COLO668 (cell line): ENCODE measurements around the gene CD82.
"Not testable (repeated sequence)": the region's sequence is repeated elsewhere in the genome, so short reads cannot be mapped to it uniquely, and the experiment has no call there.

Experiments
- DNase-seq: peaks from one replicate; lab custom pipeline; 2025; ENCODE audit not compliant: unreplicated experiment; lab: John Stamatoyannopoulos, UW

CD82 gene

DNA sequence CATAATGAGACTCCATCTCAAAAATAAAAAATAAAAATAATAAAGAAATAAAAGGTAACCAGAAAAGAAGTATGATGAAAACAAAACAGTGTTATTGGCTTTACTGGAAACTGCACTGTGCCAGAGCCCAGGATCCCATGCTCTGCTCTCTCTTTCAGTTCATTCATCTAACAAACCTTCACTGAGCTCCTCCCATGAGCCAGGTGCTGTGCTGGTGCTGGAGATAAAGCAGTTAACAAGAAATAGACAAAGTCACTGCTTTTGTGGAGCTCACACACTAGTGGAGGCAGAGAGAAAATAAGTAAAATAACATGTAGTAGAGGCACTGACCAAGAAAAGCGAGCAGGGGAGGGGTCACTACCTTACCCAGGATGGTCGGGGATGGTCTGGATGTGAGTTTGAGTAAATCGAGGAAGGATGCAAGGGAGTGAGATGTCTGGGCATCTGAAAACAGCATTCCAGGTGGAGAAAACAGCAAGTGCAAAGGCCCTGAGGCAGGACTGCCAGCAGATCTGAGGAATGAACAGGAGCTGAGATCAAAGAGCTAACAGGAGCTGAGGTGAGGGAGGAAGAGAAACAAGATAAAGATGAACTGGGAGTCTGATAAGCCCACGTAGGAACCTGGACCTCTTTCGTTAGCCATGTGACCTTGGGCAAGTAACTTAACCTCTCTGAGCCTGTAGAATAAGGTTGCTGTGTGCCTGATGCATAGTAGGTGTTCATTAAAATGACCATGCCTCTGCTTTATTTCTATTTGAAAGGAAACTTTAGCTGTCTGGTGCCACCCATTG is 31.3 kb upstream of the CD82 start:
- DNase-seq, result no peak

DNA sequence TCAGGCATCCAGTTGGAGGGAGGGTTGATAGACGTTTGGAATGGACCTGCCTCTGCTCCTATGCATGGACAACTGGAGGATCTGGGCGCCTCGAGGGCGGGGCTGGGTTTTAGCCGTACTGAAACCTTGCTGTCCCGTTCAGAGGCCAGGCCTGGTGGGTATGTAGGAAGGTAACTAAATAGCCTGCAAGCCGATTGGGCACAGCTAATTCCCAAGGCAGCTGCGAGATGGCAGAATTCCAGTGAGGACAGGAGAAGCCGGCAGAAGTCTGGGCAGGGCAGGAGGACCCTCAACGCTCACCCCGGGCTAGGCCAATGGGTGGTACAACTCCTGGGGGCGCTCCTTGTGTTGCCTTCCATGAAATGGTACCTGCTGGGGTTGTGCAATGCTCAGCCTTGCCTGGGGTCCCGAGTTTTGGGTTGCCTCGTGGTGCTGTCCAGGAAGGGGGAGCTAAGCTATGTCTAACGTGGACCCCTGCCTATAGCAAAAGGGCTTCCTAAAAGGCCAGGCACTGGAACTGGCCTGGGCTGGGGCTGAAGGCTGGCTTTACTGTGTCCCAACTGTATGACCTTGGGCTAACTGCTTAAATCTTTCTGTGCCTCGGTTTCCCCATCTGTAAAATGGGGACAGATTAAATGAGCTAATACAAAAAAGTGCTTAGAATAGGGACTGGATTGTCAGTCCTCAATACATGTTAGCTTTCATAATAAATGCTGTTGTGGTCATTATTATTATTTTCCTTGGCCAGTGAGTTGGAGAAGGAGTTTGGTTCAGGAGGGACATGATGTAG is 30.1 kb upstream of the CD82 start:
- DNase-seq, result no peak

DNA sequence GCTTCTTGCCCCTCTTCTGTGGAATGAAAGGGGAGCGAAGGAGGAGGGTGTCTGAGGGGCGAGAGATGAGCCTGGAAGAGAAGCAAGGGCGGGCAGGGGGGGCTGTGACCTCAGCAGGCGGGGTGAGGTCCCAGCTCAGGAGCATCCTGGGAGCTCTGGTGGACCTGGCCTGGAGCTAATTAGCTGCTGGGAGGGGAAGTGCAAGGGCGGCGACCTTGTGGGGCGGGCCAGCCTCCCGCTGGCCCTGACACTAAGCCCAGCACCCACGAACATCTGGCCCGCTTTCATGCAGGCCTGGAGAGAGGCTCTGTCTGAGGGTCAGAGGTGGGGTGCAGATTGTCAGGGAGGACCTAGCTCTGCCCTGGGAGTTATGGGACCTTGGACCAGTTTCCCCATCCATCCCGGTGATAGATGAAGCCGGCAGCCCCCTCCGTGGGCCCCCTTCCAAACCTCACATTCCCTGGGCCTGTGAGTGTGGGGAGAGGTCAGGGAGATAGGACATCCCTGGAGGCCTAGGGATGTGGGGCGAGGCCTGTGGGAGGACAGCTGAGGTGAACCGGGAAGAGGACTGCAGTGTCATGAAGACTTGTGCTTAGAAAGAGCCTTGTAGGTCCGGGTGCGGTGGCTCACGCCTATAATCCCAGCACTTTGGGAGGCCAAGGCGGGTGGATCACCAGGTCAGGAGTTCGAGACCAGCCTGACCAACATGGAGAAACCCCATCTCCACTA is 28.5 kb upstream of the CD82 start:
- DNase-seq, result no peak

DNA sequence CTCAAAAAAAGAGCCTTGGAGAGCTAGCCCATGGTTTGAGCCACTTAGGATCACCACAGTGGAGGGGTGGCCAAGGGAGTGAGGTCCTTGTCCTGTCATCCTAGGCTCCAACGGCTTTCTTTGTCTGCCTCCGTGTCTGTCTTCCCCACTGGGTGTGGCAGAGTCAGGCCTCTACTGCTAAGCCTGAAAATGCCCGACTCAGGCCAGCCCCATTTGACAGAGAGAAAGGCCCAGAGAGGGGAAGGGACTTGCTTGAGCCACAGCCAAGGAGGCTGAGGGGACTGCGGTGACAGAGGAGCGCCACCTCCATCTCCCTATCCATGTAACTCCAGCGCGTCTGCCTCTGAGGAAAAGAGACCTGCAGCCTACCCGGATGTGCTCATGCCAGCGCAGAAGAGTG is 27.8 kb upstream of the CD82 start:
- DNase-seq, result no peak

- DNase-seq, result peak; percentile 70
Measured at GRCh38 chr11:44538375-44539054, 26.9 kb upstream of the CD82 start.

DNA sequence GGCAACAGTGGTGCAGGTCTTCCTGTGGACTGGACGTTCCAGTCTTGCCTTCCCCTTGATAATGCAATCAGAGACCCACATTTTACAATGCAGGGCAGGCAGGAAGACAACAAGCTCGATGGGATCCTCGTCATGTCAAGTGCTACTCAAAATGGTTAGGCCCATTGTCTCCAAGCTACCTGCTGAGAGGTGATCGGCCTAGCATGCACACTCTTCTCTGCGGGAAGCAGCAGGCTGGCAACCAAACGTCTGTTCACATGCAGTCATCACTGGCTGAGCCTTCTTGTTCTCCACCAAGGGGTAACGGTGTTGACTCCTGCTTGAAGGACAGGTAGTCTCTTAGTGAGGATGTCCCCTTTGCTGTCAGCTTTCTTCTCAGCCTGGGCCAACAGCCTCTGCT is 25.5 kb upstream of the CD82 start:
- DNase-seq, result peak; percentile 59

DNA sequence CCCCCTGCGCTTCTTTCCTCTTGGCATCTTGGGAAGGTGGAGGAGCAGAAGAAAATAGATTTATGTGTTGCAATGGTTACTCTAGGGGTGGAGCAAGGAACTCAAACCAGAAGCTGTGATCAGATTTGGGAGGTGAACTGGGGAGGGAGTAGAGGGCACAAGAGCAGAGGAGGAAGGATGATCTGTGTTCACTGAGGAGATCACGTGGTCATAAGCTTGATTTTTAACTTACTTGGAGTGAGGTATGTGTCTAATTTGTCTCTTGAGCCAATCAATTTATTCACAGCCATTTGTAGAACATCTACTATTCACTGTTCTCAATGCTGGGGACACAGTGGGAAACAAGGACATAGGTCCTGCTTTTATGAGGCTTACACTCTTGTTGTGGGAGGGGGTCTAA is 24.8 kb upstream of the CD82 start:
- no peak for DNase-seq

- DNase-seq, result no peak
Measured at GRCh38 chr11:44542372-44542771, 23.1 kb upstream of the CD82 start.

DNA sequence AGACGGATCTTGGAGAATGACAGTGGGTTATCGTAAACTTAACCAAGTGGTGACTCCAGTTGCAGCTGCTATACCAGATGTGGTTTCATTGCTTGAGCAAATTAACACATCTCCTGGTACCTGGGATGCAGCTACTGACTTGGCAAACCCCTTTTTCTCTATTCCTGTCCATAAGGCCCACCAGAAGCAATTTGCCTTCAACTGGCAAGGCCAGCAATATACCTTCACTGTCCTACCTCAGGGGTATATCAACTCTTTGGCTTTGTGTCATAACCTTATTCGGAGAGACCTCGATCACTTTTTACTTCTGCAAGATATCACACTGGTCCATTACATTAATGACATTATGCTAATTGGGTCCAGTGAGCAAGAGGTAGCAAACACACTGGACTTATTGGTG is 18.5 kb upstream of the CD82 start:
- not testable (repeated sequence) for DNase-seq

DNA sequence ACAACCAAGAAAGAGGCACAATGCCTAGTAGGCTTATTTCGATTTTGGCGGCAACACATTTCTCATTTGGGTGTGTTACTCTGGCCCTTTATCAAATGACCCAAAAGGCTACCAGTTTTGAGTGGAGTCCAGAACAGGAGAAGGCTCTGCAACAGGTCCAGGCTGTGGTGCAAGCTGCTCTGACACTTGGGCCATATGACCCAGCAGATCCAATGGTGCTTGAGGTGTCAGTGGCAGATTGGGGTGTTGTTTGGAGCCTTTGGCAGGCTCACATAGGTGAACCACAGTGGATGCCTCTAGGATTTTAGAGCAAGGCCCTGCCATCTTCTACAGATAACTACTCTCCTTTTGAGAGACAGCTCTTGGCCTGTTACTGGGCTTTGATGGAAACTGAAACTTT is 17.9 kb upstream of the CD82 start:
- not testable (repeated sequence) for DNase-seq

DNA sequence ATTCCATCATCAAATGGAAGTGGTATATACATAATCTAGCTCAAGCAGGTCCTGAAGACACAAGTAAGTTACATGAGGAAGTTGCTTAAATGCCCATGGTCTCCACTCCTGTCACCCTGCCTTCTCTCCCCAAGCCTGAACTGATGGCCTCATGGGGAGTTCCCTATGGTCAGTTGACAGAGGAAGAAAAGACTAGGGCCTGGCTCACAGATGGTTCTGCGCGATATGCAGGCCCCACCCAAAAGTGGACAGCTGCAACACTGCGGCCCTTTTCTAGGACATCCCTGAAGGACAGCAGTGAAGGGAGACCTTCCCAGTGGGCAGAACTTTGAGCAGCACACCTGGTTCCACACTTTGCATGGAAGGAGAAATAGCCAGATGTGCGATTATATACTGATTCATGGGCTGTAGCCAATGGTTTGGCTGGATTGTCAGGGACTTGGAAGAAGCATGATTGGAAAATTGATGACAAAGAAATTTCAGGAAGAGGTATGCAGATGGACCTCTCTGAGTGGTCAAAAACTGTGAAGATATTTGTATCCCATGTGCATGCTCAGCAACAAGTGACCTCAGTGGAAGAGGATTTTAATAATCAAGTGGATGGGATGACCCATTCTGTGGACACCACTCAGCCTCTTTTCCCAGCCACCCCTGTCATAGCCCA is 17.3 kb upstream of the CD82 start:
- DNase-seq, result no peak

GRCh38 chr11:44548961-44549749 is 16.3 kb upstream of the CD82 start:
- not testable (repeated sequence) for DNase-seq

DNA sequence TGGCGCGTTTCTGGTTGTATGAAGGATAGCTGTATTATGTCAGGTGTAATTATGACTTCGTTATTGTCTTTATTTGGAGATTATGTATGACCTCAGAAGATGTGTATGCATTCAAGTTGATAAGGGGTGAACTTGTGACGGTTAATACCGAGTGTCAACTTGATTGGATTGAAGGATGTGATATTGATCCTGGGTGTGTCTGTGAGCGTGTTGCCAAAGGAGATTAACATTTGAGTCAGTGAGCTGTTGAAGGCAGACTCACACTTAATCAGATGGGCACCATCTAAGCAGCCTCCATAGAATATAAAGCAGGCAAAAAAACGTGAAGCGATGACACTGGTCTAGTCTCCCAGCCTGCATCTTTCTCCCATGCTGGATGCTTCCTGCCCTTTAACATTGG is 15.3 kb upstream of the CD82 start:
- no peak for DNase-seq

DNA sequence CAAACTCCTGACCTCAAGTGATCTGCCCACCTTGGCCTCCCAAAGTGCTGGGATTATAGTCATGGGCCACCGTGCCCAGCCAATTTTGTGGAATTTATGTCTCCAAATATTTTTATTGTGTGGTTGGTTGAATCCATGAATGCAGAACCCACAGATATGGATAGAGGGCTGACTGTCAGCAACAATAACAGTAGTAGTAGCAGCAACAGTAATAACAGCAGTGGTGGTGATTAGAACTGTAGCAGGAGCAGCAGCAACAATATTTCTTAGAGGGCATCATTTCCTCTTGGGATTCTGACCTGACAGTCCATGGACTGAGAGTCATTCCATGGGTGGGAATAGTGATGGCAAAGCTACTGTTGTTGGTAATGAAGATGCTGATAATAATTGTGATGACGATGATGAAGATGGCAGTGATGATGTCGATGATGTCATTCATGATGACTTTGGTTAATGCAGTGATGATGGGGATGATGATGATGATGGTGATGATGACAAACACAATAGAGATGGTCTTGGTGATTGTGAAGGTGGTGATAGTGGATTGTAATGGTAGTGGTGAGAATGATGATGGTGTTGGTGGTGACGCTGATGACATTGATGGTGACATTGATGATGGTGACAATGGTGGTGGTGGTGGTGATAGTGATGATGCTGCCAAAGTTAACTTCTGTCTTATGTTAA is 13.9 kb upstream of the CD82 start:
- no peak for DNase-seq

GRCh38 chr11:44555031-44555800 is 10.2 kb upstream of the CD82 start:
- DNase-seq, result no peak

- DNase-seq, result peak; percentile 58
Measured at GRCh38 chr11:44556735-44557409, 8.6 kb upstream of the CD82 start.

GRCh38 chr11:44557464-44557863 is 8.0 kb upstream of the CD82 start:
- DNase-seq, result no peak
